ENCODE results near the gene SIGLEC7.

DNA sequence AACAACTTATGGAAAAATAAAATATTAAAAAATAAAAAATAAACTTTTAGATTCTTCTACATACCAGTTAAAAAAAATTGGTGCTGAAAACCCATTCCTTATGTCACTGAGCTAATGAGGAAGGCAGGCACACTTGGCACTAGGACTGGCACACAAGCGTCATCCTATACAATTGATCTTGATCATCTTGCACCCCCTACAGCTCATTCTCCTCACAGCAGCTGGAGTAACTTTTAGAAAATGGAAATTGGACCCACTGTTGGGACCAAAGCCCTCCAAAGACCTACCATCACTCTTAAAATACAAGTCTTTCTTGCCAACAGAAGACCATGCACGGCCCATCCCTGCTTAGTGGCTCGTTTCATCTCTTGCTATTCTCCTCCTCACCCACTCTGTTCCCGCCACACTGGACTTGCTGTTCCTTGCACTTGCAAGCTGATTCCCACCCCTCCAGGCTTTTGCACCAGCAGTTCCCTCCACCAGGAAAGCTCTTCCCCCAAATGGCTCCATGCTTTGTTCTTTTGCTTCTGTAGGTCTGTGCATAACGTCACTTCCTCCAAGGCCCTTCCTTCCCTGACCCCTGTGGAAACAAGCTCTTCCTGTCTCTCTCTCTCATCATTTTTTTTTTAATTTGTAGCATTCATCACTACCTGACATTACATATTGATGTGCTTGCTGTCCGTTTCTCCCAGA is 45.5 kb upstream of the SIGLEC7 start:
- TF ChIP-seq, protein P1, sequence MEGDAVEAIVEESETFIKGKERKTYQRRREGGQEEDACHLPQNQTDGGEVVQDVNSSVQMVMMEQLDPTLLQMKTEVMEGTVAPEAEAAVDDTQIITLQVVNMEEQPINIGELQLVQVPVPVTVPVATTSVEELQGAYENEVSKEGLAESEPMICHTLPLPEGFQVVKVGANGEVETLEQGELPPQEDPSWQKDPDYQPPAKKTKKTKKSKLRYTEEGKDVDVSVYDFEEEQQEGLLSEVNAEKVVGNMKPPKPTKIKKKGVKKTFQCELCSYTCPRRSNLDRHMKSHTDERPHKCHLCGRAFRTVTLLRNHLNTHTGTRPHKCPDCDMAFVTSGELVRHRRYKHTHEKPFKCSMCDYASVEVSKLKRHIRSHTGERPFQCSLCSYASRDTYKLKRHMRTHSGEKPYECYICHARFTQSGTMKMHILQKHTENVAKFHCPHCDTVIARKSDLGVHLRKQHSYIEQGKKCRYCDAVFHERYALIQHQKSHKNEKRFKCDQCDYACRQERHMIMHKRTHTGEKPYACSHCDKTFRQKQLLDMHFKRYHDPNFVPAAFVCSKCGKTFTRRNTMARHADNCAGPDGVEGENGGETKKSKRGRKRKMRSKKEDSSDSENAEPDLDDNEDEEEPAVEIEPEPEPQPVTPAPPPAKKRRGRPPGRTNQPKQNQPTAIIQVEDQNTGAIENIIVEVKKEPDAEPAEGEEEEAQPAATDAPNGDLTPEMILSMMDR (IDR thresholded peaks at IDR 0.05): no peak
- TF ChIP-seq POLR2A (IDR thresholded peaks at IDR 0.05): no peak
